Measurements from ENCODE around the gene SARM1. TPM values are rescaled to one million over a fixed set of nuclear protein-coding genes. Genes with fewer than 3 reads are reported as not detected.

The SARM1 gene
- total RNA-seq, 1 donor from 2014 or later: 10.1 TPM

- no peak overlapping the region for H3K27ac ChIP-seq
- H3K27me3 ChIP-seq: no peaks in the 10 kb centered on the region
- no peaks in the 10 kb centered on the region for H3K9me3 ChIP-seq
- no peak for TF ChIP-seq CTCF (IDR thresholded peaks at IDR 0.05)
- TF ChIP-seq POLR2A (IDR thresholded peaks at IDR 0.05): no peak
- TF ChIP-seq POLR2AphosphoS5 (IDR thresholded peaks at IDR 0.05; ENCODE audit: insufficient read depth in 1 of 2, low read depth in 1 of 2): no peak
- intact Hi-C loops (cut with DNase I): no loop called here
- peaks cover 21% of the 10 kb centered on the region for H3K4me1 ChIP-seq
- DNase-seq (ENCODE audit: extremely low spot score in 2 of 2): no peak
- peak overlapping the region; percentile 79 to 81 for H3K4me3 ChIP-seq
- no peaks in the 10 kb centered on the region for H3K36me3 ChIP-seq
These were observed 33.5 kb downstream of the SARM1 start for GRCh38 chr17:28404812-28405570.

GRCh38 chr17:28405632-28406472, 34.4 kb downstream of the SARM1 start, which contains the start of gene SLC46A1:
Gene SLC46A1 (minus strand): TSS chr17:28406212. CDS start chr17:28406114, 98 bp downstream.
- TF ChIP-seq CTCF (IDR thresholded peaks at IDR 0.05): no peak
- TF ChIP-seq POLR2AphosphoS5 (IDR thresholded peaks at IDR 0.05; ENCODE audit: insufficient read depth in 1 of 2, low read depth in 1 of 2): peak in 1 of 2 donors; percentile 39
- peaks cover 21% of the 10 kb centered on the region for H3K4me1 ChIP-seq
- H3K9me3 ChIP-seq: no peaks in the 10 kb centered on the region
- H3K36me3 ChIP-seq: no peaks in the 10 kb centered on the region
- H3K4me3 ChIP-seq: peak within 1 kb of the TSS; percentile 79 to 81
- no peak for DNase-seq (ENCODE audit: extremely low spot score in 2 of 2)
- intact Hi-C loops (cut with DNase I): no loop called here
- no peaks in the 10 kb centered on the region for H3K27me3 ChIP-seq
- no peak within 1 kb of the TSS for H3K27ac ChIP-seq

GRCh38 chr17:28406473-28406814, 35.0 kb downstream of the SARM1 start:
- TF ChIP-seq POLR2AphosphoS5 (IDR thresholded peaks at IDR 0.05; ENCODE audit: insufficient read depth in 1 of 2, low read depth in 1 of 2) (no peak), POLR2A (IDR thresholded peaks at IDR 0.05) (no peak), CTCF (IDR thresholded peaks at IDR 0.05) (no peak)
- no peak overlapping the region for H3K27ac ChIP-seq
- H3K4me3 ChIP-seq: peak overlapping the region; percentile 79 to 81
- peaks cover 21% of the 10 kb centered on the region for H3K4me1 ChIP-seq
- no peak for DNase-seq (ENCODE audit: extremely low spot score in 2 of 2)
- H3K27me3 ChIP-seq: no peaks in the 10 kb centered on the region
- no peaks in the 10 kb centered on the region for H3K36me3 ChIP-seq
- H3K9me3 ChIP-seq: no peaks in the 10 kb centered on the region
- intact Hi-C loops (cut with DNase I): no loop called here

GRCh38 chr17:28407130-28407973, 35.9 kb downstream of the SARM1 start:
- Histone ChIP-seq H3K4me1 (peaks cover 21% of the 10 kb centered on the region), H3K27ac (no peak overlapping the region), H3K9me3 (no peaks in the 10 kb centered on the region), H3K4me3 (no peak overlapping the region), H3K36me3 (no peaks in the 10 kb centered on the region), H3K27me3 (no peaks in the 10 kb centered on the region)
- TF ChIP-seq POLR2A (IDR thresholded peaks at IDR 0.05) (no peak), CTCF (IDR thresholded peaks at IDR 0.05) (no peak), POLR2AphosphoS5 (IDR thresholded peaks at IDR 0.05; ENCODE audit: insufficient read depth in 1 of 2, low read depth in 1 of 2) (no peak)
- no peak for DNase-seq (ENCODE audit: extremely low spot score in 2 of 2)
- intact Hi-C loops (cut with DNase I): no loop called here

Measured in vagina (tissue), 2 donors.